Right lobe of liver (tissue), 6 donors: ENCODE measurements around the gene NPLOC4. TPM values are rescaled to one million over a fixed set of nuclear protein-coding genes. Genes with fewer than 3 reads are reported as not detected.
"Not testable (repeated sequence)": the region's sequence is repeated elsewhere in the genome, so short reads cannot be mapped to it uniquely, and the experiment has no call there.

ENCODE experiments used
- ATAC-seq, 4 donors: fragments of 200-7000 bp; cut with Tn5 transposase; one replicate each; pipeline ENCODE4 v1.9.1; 2020; ENCODE audit warnings: mild to moderate bottlenecking in 4 of 4, moderate library complexity in 4 of 4
- DNase-seq, 3 donors: peaks; one replicate each; pipeline ENCODE4 v3.0.0-alpha.2; 2020
- H3K27ac ChIP-seq, 3 donors: fragments of 200-600 bp; one replicate each; pipeline ENCODE4 v1.8.0; 2022
- H3K27me3 ChIP-seq, 2 donors: fragments of 200-600 bp; one replicate each; pipeline ENCODE4 v1.8.0; 2022
- H3K36me3 ChIP-seq, 4 donors: fragments of 200-600 bp; sonication (generic) in 1 of 4; one replicate each; pipeline versions ENCODE4 v1.5.1 to v1.8.0; 2017 to 2022; ENCODE audit warnings: control low read depth in 1 of 4
- H3K4me1 ChIP-seq, 4 donors: fragments of 200-600 bp; sonication (generic) in 1 of 4; one replicate each; pipeline versions ENCODE4 v1.5.1 to v1.8.0; 2017 to 2022; ENCODE audit warnings: control low read depth in 1 of 4
- H3K4me3 ChIP-seq, 3 donors: fragments of 200-600 bp; one replicate each; pipeline ENCODE4 v1.8.0; 2022
- H3K9me3 ChIP-seq, 4 donors: fragments of 200-600 bp; sonication (generic) in 1 of 4; one replicate each; pipeline versions ENCODE4 v1.5.1 to v1.8.0; 2017 to 2022; ENCODE audit warnings: control low read depth in 1 of 4
- CTCF ChIP-seq, 4 donors: fragments of 200-600 bp in 3 of 4; fragments of 450-650 bp in 1 of 4; IDR thresholded peaks; one replicate each; pipeline versions ENCODE4 v1.5.1 to v1.8.0; 2016 to 2022; ENCODE audit warnings: antibody characterized with exemption in 4 of 4, mild to moderate bottlenecking in 2 of 4
- POLR2A ChIP-seq: fragments of 450-650 bp; IDR thresholded peaks from one replicate; pipeline ENCODE4 v1.6.1; 2017; ENCODE audit warnings: antibody characterized with exemption, mild to moderate bottlenecking
- WGBS: methylation state at CpG from one replicate; pipeline ENCODE4 v1.1.6; 2018; ENCODE audit warnings: low coverage, low lambda C conversion rate; ENCODE audit not compliant: insufficient coverage; ENCODE audit errors: missing lambda C conversion rate; 5-methylcytosine and 5-hydroxymethylcytosine counted together
- intact Hi-C, 2 donors: fragments of 100-400 bp; cut with DNase I; formaldehyde crosslinking; loops; one replicate each; pipeline versions ENCODE4 v1.11.2 to v1.14.1; 2022
- total RNA-seq, 6 experiments: library from RNA; depleted of rRNA in 2 of 6; stranded (reverse); fragments of >200 nt in 2 of 6; fragmentation: NEBNext Ultra II Directional in 3 of 6; extraction: Animal tissue kit (Norgen Biotek cat#: 25700) in 3 of 6; gene quantifications; one replicate each; pipeline versions ENCODE4 v1.1.0 to v1.2.4, GENCODE V29; 2016 to 2023
- donor health status: DM: no; HTN: yes; CAD: no.
- donor health status: DM: no; HTN: no; CAD: no.
- donor health status: DM: no; HTN: no; CAD: no.
- donor health status: DM: no; HTN: yes; CAD: no.
- donor health status: DM: no; HTN: yes; CAD: no.

Gene NPLOC4
- total RNA-seq, 6 experiments from 2014 or later = 46.5 to 63.2 (median 55.8) TPM

- Histone ChIP-seq H3K4me1 (peaks cover 0 to 36% (median 10%) of the 10 kb centered on the region in 4 donors), H3K36me3 (no peaks in the 10 kb centered on the region), H3K27me3 (no peaks in the 10 kb centered on the region), H3K9me3 (no peaks in the 10 kb centered on the region), H3K4me3 (no peak overlapping the region), H3K27ac (peak overlapping the region in 2 of 3 donors; percentile 25 to 47)
- TF ChIP-seq POLR2A (no peak), CTCF (IDR thresholded peaks at IDR 0.05) (no peak)
- intact Hi-C loops = no loop called here
- 39% methylated on average over 11 of the region's 11 CpGs for WGBS
- ATAC-seq = peak; percentile 33 to 57 (median 45)
- peak in 2 of 3 donors; percentile 72 to 75 for DNase-seq
Observed at GRCh38 chr17:81680150-81680549, 43.2 kb upstream of the NPLOC4 start.

- no peaks in the 10 kb centered on the region for H3K27me3 ChIP-seq
- no peak overlapping the region for H3K4me3 ChIP-seq
- no CpG with 5 or more reads among the region's 17 CpGs for WGBS
- DNase-seq (peak in 1 of 3 donors; percentile 69), ATAC-seq (peak in 1 of 4 donors; percentile 37)
- H3K36me3 ChIP-seq = peaks cover 0 to 21% (median 3%) of the 10 kb centered on the region in 4 donors
- H3K4me1 ChIP-seq = peaks cover 0 to 16% (median 6%) of the 10 kb centered on the region in 4 donors
- no peak overlapping the region for H3K27ac ChIP-seq
- no peaks in the 10 kb centered on the region for H3K9me3 ChIP-seq
- intact Hi-C loops = no loop called here
- no peak for TF ChIP-seq CTCF (IDR thresholded peaks at IDR 0.05)
- no peak for TF ChIP-seq POLR2A
Observed at GRCh38 chr17:81676906-81677305, 40.0 kb upstream of the NPLOC4 start.

- H3K27me3 ChIP-seq, intact Hi-C loops, H3K4me3 ChIP-seq, H3K27ac ChIP-seq, H3K9me3 ChIP-seq, DNase-seq: not testable (repeated sequence)
- peak in 1 of 4 donors; percentile 4 for ATAC-seq
- H3K4me1 ChIP-seq = peaks cover 0 to 13% (median 6%) of the 10 kb centered on the region in 4 donors
- TF ChIP-seq CTCF (IDR thresholded peaks at IDR 0.05) = peak; percentile 58 to 67 (median 63)
- WGBS = 71% methylated on average over 7 of the region's 18 CpGs
- H3K36me3 ChIP-seq = peaks cover 0 to 29% (median 5%) of the 10 kb centered on the region in 4 donors
Observed at GRCh38 chr17:81675515-81676221, 38.8 kb upstream of the NPLOC4 start.

GRCh38 chr17:81673561-81674258, 36.8 kb upstream of the NPLOC4 start:
- intact Hi-C loops = loop anchor here in 1 of 2 donors (5.0 kb wide), 1 partner anchor 34 kb away; no protein-coding TSS in a partner anchor
- TF ChIP-seq CTCF (IDR thresholded peaks at IDR 0.05) (no peak), POLR2A (no peak)
- 73% methylated on average over 12 of the region's 18 CpGs for WGBS
- no peak overlapping the region for H3K4me3 ChIP-seq
- H3K27me3 ChIP-seq = no peaks in the 10 kb centered on the region
- no peak overlapping the region for H3K27ac ChIP-seq
- DNase-seq = no peak
- peaks cover 0 to 38% (median 8%) of the 10 kb centered on the region in 4 donors for H3K36me3 ChIP-seq
- no peak for ATAC-seq
- no peaks in the 10 kb centered on the region for H3K4me1 ChIP-seq
- no peaks in the 10 kb centered on the region for H3K9me3 ChIP-seq
